Stimulated activated CD8-positive, alpha-beta memory T cell treated with anti-CD3 and anti-CD28 coated beads, Interleukin-2, amount 100 ng/mL, for 1 hour (primary cell): ENCODE data around the gene SLC16A6.
A peak's percentile ranks its signal among the peaks of the same experiment; 100 is the strongest.
"Not testable (repeated sequence)": the region's sequence is repeated elsewhere in the genome, so short reads cannot be mapped to it uniquely, and the experiment has no call there.

Experiments
- DNase-seq, 2 donors: peaks; one replicate each; pipeline ENCODE4 v3.0.0-alpha.2; 2020; ENCODE audit warnings: low read depth in 2 of 2

The SLC16A6 gene

DNA sequence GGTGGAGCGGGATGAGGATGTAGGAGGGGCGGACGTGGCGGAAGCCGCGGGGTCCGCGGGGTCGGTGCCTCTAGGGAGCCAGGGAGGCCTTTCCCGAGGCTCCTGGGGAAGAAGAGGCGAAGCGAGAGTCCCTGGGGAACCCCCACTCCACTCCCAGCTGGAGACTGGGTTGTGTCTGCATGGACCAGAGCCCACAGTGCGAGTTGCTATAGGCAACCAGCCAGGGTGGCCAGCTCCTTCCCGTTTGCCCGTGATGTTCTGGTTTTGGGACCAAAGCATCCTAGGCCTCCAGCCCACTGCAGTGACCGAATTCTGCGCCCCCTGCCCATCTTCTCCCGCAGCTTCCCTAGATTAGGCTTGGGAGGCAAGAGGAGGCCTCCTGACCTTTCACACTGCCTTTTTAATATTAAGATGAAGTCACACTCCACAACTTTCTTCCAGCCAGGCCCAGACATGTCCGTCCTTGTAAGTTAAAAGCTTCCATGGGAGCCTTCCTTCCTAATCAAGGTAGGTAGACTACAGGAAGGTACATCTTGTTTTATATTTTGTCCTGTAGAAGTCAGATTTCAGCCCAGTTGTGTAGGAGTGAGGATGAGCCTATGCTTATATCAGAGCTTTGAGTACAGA is 42.6 kb downstream of the SLC16A6 start:
- no peak for DNase-seq

- DNase-seq, result peak; percentile 95 to 96
Observed at GRCh38 chr17:68247445-68248198, 43.3 kb downstream of the SLC16A6 start, which contains the start of gene AMZ2. Gene AMZ2, plus strand, starts transcription at chr17:68248043. Its CDS starts 2,145 bp downstream, at chr17:68250188.

- no peak for DNase-seq
Observed at GRCh38 chr17:68246271-68247028, 44.5 kb downstream of the SLC16A6 start.

GRCh38 chr17:68239632-68240366 is 51.1 kb downstream of the SLC16A6 start:
- DNase-seq, result no peak

DNA sequence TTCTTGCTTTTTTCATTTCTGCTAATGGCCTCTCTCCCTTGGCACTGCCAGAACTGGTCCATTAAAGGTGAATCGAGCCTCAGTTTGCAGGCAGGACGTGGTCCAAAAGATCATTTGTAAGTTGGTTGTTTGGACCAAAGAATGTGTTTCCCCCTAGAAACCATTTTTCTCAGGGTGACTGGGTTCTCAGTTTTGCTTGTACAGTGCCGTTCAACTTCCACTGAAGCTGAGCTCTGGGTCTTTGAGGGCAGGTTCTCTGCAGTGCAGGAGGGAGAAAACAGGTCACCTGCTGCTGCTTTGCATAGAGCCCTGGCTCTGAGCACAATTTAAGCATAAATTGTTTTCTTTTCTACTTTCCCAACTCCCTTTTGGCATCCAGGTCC is 52.1 kb downstream of the SLC16A6 start:
- no peak for DNase-seq

GRCh38 chr17:68238164-68238870 is 52.6 kb downstream of the SLC16A6 start:
- DNase-seq, result no peak

- peak in 1 of 2 donors; percentile 30 for DNase-seq
Observed at GRCh38 chr17:68237369-68238163, 53.4 kb downstream of the SLC16A6 start.

GRCh38 chr17:68235336-68235791 is 55.6 kb downstream of the SLC16A6 start:
- not testable (repeated sequence) for DNase-seq

- DNase-seq, result not testable (repeated sequence)
Observed at GRCh38 chr17:68234726-68235335, 56.1 kb downstream of the SLC16A6 start.

GRCh38 chr17:68232741-68233140 is 58.2 kb downstream of the SLC16A6 start:
- not testable (repeated sequence) for DNase-seq

DNA sequence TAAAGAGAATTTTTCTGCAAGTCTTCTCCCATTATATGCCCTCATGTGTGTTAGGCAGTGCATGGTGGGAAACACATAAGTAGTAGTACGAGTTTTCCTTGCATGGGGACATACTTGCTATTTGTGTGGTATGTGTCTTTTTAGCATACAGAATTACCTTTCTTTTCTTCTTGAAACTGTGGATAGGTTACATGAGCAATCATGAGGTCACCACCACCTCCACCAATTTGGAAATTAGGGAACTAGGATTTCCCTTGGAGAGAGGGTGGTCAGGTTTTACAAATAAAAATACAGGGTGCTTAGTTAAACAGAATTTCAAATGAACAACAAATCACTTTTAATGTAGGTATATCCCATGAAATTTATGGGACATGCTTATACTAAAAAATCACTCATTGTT is 59.4 kb downstream of the SLC16A6 start:
- no peak for DNase-seq

DNA sequence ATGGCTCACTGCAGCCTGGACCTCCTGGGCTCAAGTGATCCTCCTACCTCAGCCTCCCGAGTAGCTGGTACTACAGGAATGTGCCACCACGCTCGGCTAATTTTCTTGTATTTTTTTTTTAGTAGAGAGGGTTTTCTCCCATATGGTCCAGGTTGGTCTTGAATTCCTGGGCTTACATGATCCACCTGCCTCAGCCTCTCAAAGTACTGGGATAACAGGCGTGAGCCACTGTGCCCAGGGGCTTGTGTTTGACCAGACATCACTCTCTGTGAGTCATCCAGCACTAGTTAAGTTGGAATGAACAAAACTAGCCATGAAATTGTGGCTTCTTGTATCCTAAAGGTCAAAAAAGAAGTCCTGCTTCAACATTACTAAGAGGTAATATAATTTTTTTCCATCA is 59.8 kb downstream of the SLC16A6 start:
- not testable (repeated sequence) for DNase-seq

- DNase-seq, result no peak
Observed at GRCh38 chr17:68229619-68230018, 61.3 kb downstream of the SLC16A6 start.

DNA sequence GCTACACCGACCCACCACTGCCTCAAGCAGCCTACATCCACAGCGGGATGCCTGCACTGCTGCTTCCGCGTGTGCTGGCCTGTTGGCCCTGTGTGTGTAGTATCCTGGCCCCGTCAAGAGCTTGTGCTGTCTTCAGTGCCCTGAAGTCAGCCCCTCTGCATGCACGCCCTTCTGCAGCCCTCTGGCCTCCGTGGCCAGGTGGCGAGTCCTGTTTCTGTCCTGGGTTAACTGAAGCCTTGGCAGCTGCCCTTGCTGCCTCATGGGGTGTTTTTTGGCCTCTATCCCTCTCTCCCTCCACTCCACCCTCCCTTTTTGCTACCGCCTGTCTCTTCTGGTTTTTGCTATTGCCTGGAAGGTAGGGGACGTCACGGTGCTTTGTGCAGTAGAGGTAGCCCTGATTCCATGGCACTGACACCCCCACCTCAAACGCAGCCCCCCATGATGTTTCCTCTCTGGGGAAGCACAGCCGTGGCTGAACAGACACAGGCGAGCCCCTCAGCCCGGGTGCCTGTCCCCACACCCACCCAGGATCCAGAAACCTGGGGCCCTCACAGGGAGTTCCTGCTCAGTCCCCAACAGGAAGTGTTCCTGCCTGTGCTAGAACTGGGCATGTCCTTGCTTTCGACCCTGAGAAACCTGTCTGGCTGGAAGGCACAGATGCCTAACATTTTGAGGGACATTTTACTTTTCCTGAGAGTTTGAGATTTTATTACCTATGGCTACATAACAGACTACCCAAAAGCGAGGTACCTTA is 61.9 kb downstream of the SLC16A6 start:
- no peak for DNase-seq

GRCh38 chr17:68228039-68228680 is 62.8 kb downstream of the SLC16A6 start:
- not testable (repeated sequence) for DNase-seq

DNA sequence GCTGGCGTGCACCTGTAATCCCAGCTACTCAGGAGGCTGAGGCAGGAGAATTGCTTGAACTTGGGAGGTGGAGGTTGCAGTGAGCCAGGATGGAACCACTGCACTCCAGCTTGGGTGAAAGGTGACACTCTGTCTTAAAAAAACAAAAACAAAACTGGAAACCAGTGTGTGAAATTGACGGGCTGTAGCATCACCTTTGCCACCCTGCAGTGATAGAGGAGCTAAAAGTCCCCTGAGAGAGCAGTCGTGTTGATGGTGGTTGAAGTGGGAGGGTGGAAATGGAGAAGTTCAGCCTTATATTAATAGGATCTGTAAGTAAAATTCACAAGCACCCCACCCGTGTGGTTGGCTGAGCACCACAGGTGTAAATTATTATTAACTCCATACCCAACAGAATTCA is 65.9 kb downstream of the SLC16A6 start:
- DNase-seq, result not testable (repeated sequence)

- DNase-seq, result no peak
Observed at GRCh38 chr17:68222606-68223005, 68.3 kb downstream of the SLC16A6 start.

- DNase-seq, result no peak
Observed at GRCh38 chr17:68221786-68222185, 69.1 kb downstream of the SLC16A6 start.

GRCh38 chr17:68220786-68221185 is 70.1 kb downstream of the SLC16A6 start:
- DNase-seq, result not testable (repeated sequence)
